ENCODE results near the gene AQP2. TPM values are rescaled to one million over a fixed set of nuclear protein-coding genes. Genes with fewer than 3 reads are reported as not detected.

The AQP2 gene
- polyA plus RNA-seq, 1 of the 3 experiments (the other 2 are of a cell fraction), result not detected

- TF ChIP-seq, protein P1, sequence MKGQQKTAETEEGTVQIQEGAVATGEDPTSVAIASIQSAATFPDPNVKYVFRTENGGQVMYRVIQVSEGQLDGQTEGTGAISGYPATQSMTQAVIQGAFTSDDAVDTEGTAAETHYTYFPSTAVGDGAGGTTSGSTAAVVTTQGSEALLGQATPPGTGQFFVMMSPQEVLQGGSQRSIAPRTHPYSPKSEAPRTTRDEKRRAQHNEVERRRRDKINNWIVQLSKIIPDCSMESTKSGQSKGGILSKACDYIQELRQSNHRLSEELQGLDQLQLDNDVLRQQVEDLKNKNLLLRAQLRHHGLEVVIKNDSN (IDR thresholded peaks at IDR 0.05; ENCODE audit: borderline replicate concordance, low read depth), result no peak
- TF ChIP-seq IRF3 (IDR thresholded peaks at IDR 0.05; ENCODE audit: low read depth, low read length) (no peak), NFIC (IDR thresholded peaks at IDR 0.05; ENCODE audit: borderline replicate concordance) (no peak)
These were observed 29.6 kb upstream of the AQP2 start (continued) for GRCh38 chr12:49920915-49921286.

DNA sequence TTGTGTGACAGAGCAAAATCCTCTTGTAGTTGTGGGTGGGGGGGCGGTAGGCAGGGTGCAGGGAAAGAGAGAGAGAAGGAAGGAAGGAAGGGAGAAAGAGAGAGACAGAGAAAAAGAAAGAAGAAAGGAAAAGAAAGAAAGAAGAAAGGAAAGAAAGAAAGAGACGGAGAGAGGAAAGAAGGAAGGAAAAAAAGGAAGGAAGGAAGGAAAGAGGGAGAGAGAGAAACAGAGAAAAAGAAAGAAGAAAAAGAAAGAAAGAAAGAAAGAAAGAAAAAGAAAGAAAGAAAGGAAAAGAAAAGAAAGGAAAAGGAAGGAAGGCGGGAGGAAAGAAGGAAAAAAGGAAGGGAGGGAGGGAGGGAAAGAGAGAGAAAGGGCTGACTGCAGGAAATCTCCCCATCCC is 29.2 kb upstream of the AQP2 start:
- no peaks in the 10 kb centered on the region for H3F3A ChIP-seq (replicated peaks; ENCODE audit: insufficient read depth)
- no peaks in the 10 kb centered on the region for H3K9me2 ChIP-seq
- no peak overlapping the region for H3K4me3 ChIP-seq (ENCODE audit: low read depth in 2 of 2, low read length in 1 of 2)
- H3K9me3 ChIP-seq, result no peaks in the 10 kb centered on the region
- 59% methylated on average over 3 of the region's 3 CpGs for WGBS (ENCODE audit: low lambda C conversion rate)
- H3K4me1 ChIP-seq (ENCODE audit: control insufficient read depth in 1 of 2, insufficient read depth in 2 of 2, low read depth in 1 of 2, low read length in 1 of 2), result peaks cover 0 to 4% of the 10 kb centered on the region in 2 experiments; a peak in 1 of 4 replicates
- no peaks in the 10 kb centered on the region for H3K36me3 ChIP-seq (replicated peaks in 1 of 2; ENCODE audit: control insufficient read depth in 1 of 2, insufficient read depth in 2 of 2, low read length in 1 of 2)
- no peak overlapping the region for H2AFZ ChIP-seq (ENCODE audit: low read depth)
- H3K79me2 ChIP-seq (ENCODE audit: insufficient read depth), result no peaks in the 10 kb centered on the region
- ChIA-PET POLR2A (no interaction called here), CTCF (interaction anchor here (0.7 to 1.2 kb wide), 2 partner anchors 14 to 22 kb away, joined by 3 to 4 read pairs; no protein-coding TSS in a partner anchor)
- no peaks in the 10 kb centered on the region for H4K20me1 ChIP-seq (ENCODE audit: insufficient read depth)
- TF ChIP-seq FOXJ3 (CRISPR knock-in tag; IDR thresholded peaks at IDR 0.05) (no peak), NRF1 (IDR thresholded peaks at IDR 0.05; ENCODE audit: low read depth, low read length) (no peak), GATA2 (CRISPR knock-in tag; IDR thresholded peaks at IDR 0.05) (no peak), PBX3 (IDR thresholded peaks at IDR 0.05) (no peak), TCF12 (IDR thresholded peaks at IDR 0.05) (no peak), TAF1 (IDR thresholded peaks at IDR 0.05; ENCODE audit: borderline replicate concordance, low read depth, low read length) (no peak), GABPA (IDR thresholded peaks at IDR 0.05; ENCODE audit: low read depth) (no peak), SMC3 (IDR thresholded peaks at IDR 0.05; ENCODE audit: low read depth, low read length) (no peak), FOXM1 (IDR thresholded peaks at IDR 0.05; ENCODE audit: low read depth) (no peak), RAD21 (IDR thresholded peaks at IDR 0.05; ENCODE audit: low read length) (no peak), IRF3 (IDR thresholded peaks at IDR 0.05; ENCODE audit: low read depth, low read length) (no peak)
- TF ChIP-seq, protein P2, sequence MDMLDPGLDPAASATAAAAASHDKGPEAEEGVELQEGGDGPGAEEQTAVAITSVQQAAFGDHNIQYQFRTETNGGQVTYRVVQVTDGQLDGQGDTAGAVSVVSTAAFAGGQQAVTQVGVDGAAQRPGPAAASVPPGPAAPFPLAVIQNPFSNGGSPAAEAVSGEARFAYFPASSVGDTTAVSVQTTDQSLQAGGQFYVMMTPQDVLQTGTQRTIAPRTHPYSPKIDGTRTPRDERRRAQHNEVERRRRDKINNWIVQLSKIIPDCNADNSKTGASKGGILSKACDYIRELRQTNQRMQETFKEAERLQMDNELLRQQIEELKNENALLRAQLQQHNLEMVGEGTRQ (IDR thresholded peaks at IDR 0.05; ENCODE audit: borderline replicate concordance, low read depth, low read length), result no peak
- TF ChIP-seq, protein P3, sequence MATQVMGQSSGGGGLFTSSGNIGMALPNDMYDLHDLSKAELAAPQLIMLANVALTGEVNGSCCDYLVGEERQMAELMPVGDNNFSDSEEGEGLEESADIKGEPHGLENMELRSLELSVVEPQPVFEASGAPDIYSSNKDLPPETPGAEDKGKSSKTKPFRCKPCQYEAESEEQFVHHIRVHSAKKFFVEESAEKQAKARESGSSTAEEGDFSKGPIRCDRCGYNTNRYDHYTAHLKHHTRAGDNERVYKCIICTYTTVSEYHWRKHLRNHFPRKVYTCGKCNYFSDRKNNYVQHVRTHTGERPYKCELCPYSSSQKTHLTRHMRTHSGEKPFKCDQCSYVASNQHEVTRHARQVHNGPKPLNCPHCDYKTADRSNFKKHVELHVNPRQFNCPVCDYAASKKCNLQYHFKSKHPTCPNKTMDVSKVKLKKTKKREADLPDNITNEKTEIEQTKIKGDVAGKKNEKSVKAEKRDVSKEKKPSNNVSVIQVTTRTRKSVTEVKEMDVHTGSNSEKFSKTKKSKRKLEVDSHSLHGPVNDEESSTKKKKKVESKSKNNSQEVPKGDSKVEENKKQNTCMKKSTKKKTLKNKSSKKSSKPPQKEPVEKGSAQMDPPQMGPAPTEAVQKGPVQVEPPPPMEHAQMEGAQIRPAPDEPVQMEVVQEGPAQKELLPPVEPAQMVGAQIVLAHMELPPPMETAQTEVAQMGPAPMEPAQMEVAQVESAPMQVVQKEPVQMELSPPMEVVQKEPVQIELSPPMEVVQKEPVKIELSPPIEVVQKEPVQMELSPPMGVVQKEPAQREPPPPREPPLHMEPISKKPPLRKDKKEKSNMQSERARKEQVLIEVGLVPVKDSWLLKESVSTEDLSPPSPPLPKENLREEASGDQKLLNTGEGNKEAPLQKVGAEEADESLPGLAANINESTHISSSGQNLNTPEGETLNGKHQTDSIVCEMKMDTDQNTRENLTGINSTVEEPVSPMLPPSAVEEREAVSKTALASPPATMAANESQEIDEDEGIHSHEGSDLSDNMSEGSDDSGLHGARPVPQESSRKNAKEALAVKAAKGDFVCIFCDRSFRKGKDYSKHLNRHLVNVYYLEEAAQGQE (IDR thresholded peaks at IDR 0.05; ENCODE audit: low read depth, low read length), result no peak
- H3K27ac ChIP-seq (ENCODE audit: low read depth in 2 of 2, low read length in 1 of 2), result no peak overlapping the region
- H3K27me3 ChIP-seq (ENCODE audit: insufficient read depth), result no peaks in the 10 kb centered on the region
- no peak for DNase-seq
- no peak overlapping the region for H3K4me2 ChIP-seq
- no peak overlapping the region for H3K9ac ChIP-seq

Data from SK-N-SH (cell line).